Left lung (tissue), 10 donors: ENCODE measurements around the gene HSBP1L1. TPM values are rescaled to one million over a fixed set of nuclear protein-coding genes. Genes with fewer than 3 reads are reported as not detected.
A peak's percentile ranks its signal among the peaks of the same experiment; 100 is the strongest.

ENCODE experiments used
- ATAC-seq: fragments of 200-7000 bp; cut with Tn5 transposase; one replicate; pipeline ENCODE4 v1.9.1; 2020; ENCODE audit warnings: moderate library complexity
- DNase-seq, 4 donors: peaks; one replicate each; pipeline ENCODE4 v3.0.0-alpha.2; 2013 to 2020
- H3K27ac ChIP-seq, 2 donors: fragments of 200-600 bp; sonication (generic) in 1 of 2; one replicate each; pipeline versions ENCODE4 v1.5.0 to v1.8.0; 2020 to 2021
- H3K27me3 ChIP-seq, 2 donors: fragments of 200-600 bp; sonication (generic) in 1 of 2; one replicate each; pipeline versions ENCODE4 v1.5.0 to v1.8.0; 2020 to 2021
- H3K36me3 ChIP-seq, 2 donors: fragments of 200-600 bp; sonication (generic) in 1 of 2; one replicate each; pipeline versions ENCODE4 v1.5.0 to v1.8.0; 2020 to 2021
- H3K4me1 ChIP-seq, 2 donors: fragments of 200-600 bp; one replicate each; pipeline ENCODE4 v1.8.0; 2021
- H3K4me3 ChIP-seq, 2 donors: fragments of 200-600 bp; sonication (generic) in 1 of 2; one replicate each; pipeline versions ENCODE4 v1.5.0 to v1.8.0; 2020 to 2021; ENCODE audit warnings: mild to moderate bottlenecking in 1 of 2
- H3K9me3 ChIP-seq, 2 donors: fragments of 200-600 bp; sonication (generic) in 1 of 2; one replicate each; pipeline versions ENCODE4 v1.5.0 to v1.8.0; 2020 to 2021
- intact Hi-C, 2 donors: fragments of 100-400 bp; cut with DNase I; formaldehyde crosslinking; loops; one replicate each; pipeline versions ENCODE4 v1.11.2 to v1.14.2; 2022
- polyA plus RNA-seq, 6 donors: library from polyadenylated mRNA; unstranded; fragments of 120-200 nt; gene quantifications; one replicate each; pipeline ENCODE4 v1.2.1, GENCODE V29; 2013; ENCODE audit not compliant: insufficient read length in 6 of 6
- total RNA-seq, 2 donors: library from RNA; stranded (reverse); fragmentation: NEBNext Ultra II Directional; extraction: Animal tissue kit (Norgen Biotek cat#: 25700); gene quantifications; one replicate each; pipeline ENCODE4 v1.2.1, GENCODE V29; 2021
- TF ChIP-seq, protein P1 (sequence below), 2 donors: fragments of 200-600 bp; sonication (generic) in 1 of 2; IDR thresholded peaks; one replicate each; pipeline versions ENCODE4 v1.5.0 to v1.8.0; 2021; ENCODE audit warnings: antibody characterized with exemption in 2 of 2
- donor health status: DM: no; HTN: yes; CAD: no.
- donor health status: DM: no; HTN: no; CAD: no.

Gene HSBP1L1
- total and polyA plus RNA-seq, 8 donors: 21.7 to 38.5 (median 26.5) TPM

DNA sequence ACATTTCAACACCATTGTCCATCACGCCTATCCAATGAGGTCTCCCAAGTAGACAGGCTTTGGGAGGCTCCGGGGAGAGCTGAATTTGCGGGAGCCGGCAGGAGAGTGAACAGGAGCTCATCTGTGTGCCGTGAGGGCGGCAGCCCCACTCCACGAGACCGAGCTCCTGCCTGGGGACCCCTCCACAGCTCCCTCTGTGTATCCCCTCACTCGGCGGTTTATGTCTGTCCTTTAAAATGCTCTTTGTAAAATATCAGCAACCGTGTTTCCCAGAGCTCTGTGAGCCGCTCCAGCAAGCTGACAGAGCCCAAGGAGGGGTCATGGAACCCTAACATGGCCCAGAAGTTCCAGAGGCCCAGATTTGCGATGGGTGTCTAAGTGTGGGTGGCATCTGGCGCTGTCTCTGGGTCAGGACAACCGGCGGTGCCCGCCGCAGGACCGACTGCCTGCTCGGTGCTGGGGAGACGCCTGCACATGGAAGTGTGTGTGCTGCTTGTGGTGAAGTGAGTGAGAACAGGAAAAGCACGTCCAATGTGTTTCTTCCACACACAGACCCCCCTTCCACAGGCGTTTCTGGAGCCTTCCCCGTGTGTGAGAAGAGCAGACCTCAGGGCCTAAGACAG is 47.8 kb upstream of the HSBP1L1 start:
- TF ChIP-seq, protein P1, sequence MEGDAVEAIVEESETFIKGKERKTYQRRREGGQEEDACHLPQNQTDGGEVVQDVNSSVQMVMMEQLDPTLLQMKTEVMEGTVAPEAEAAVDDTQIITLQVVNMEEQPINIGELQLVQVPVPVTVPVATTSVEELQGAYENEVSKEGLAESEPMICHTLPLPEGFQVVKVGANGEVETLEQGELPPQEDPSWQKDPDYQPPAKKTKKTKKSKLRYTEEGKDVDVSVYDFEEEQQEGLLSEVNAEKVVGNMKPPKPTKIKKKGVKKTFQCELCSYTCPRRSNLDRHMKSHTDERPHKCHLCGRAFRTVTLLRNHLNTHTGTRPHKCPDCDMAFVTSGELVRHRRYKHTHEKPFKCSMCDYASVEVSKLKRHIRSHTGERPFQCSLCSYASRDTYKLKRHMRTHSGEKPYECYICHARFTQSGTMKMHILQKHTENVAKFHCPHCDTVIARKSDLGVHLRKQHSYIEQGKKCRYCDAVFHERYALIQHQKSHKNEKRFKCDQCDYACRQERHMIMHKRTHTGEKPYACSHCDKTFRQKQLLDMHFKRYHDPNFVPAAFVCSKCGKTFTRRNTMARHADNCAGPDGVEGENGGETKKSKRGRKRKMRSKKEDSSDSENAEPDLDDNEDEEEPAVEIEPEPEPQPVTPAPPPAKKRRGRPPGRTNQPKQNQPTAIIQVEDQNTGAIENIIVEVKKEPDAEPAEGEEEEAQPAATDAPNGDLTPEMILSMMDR (IDR thresholded peaks at IDR 0.05): no peak
- peaks cover 0 to 66% of the 10 kb centered on the region in 2 donors for H3K36me3 ChIP-seq
- no peaks in the 10 kb centered on the region for H3K4me1 ChIP-seq
- intact Hi-C loops: no loop called here
- no peaks in the 10 kb centered on the region for H3K27me3 ChIP-seq
- no peak overlapping the region for H3K4me3 ChIP-seq
- no peak overlapping the region for H3K27ac ChIP-seq
- peak in 1 of 4 donors; percentile 53 for DNase-seq
- peaks cover 0 to 11% of the 10 kb centered on the region in 2 donors for H3K9me3 ChIP-seq
- no peak for ATAC-seq

DNA sequence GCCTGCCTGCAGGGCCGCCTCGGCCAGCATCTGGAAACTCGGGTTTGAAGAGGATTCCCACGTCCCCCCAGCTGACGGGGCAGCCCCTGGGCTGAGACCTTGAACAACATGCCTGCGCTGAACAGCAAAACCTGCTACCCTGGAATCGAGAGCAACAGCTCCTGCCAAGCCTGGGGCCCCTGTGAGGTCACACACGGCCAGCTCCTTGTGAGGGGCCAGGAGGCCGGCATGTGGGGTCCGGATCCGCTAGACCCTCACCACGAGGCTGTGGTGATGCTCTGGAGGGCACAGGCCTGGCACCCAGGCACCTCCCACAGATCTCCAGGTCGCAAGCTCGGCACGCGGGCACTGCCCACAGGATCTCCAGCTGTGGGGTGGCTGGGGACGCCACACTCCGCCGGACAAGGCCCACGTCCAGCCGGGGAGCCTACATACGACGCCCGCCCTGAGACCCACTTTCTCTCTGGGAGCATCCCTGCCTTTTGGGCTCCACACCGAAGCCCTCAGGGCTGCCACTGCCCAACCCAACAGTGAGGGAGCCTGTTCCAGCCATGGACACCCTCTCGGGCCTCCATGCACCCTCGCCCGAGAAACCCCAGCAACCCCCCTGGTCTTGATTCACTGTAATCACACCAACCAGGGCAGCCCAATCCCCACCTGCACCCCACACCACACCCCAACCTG is 47.1 kb upstream of the HSBP1L1 start:
- peaks cover 0 to 11% of the 10 kb centered on the region in 2 donors for H3K9me3 ChIP-seq
- no peaks in the 10 kb centered on the region for H3K27me3 ChIP-seq
- H3K4me3 ChIP-seq: no peak overlapping the region
- TF ChIP-seq, protein P1 (IDR thresholded peaks at IDR 0.05): no peak
- DNase-seq (peak in 1 of 4 donors; percentile 71), ATAC-seq (no peak)
- no peak overlapping the region for H3K27ac ChIP-seq
- H3K36me3 ChIP-seq: peaks cover 0 to 66% of the 10 kb centered on the region in 2 donors
- H3K4me1 ChIP-seq: no peaks in the 10 kb centered on the region
- intact Hi-C loops: no loop called here

DNA sequence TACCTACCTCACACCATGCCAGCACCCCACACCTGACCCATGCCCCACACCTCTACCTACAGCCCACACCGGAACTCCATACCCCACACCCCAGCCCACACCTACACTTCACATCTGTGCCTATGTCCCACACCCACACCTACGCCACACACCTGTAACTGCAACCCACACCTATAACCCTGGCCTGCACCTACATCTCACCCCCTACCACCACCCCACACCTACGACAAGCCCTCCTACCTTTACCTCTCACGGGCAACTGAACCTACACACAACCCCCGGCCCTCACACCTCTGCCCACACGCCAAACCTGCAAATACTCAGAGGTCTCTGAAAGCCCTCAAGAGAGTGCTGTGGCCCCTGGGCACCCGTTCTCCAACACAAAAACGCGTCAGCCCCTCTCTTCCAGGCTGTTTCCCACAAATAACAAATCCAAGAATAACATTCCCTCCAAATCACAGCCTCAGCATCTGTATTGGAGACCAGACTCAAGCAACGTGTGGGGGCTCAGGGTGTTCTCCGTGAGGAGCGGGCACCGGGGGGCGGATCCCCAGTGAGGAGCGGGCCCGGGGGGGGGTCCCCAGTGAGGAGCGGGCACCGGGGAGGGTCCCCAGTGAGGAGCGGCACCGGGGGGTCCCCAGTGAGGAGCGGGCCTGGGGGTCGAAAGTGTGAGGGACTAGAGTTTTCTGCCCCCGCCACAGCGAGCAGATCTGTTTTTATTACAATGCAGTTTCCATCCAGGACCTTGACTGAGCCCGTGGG is 46.4 kb upstream of the HSBP1L1 start:
- no peak for ATAC-seq
- peaks cover 0 to 61% of the 10 kb centered on the region in 2 donors for H3K36me3 ChIP-seq

DNA sequence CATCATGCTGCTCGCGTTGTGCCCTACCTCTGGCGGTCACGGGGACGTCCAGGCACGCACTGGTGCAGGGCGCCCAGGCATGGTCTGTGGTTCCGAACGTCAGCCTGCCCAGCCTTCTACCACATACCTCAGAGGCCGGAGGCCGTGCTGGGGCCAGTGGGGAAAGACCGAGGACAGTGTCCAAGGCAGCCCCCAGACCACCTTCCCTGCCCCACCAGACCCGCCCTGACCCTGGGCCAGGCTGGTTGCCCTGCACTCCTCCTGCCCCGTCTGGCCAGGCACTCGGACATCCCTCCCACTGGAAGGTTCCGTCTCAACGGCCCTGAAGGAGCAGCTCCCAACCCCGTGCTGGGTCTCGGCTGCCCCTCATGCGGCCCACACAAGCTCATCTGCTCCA is 45.8 kb upstream of the HSBP1L1 start:
- TF ChIP-seq, protein P1 (IDR thresholded peaks at IDR 0.05): no peak
- Histone ChIP-seq H3K4me1 (no peaks in the 10 kb centered on the region), H3K27ac (no peak overlapping the region), H3K9me3 (peaks cover 0 to 11% of the 10 kb centered on the region in 2 donors), H3K4me3 (no peak overlapping the region), H3K36me3 (peaks cover 0 to 59% of the 10 kb centered on the region in 2 donors), H3K27me3 (no peaks in the 10 kb centered on the region)
- DNase-seq (peak in 2 of 4 donors; percentile 27 to 75), ATAC-seq (no peak)
- intact Hi-C loops: no loop called here

More for the DNA sequence above, 46.4 kb upstream of the HSBP1L1 start:
- H3K27me3 ChIP-seq: no peaks in the 10 kb centered on the region
- H3K27ac ChIP-seq: no peak overlapping the region
- H3K9me3 ChIP-seq: peaks cover 0 to 11% of the 10 kb centered on the region in 2 donors
- H3K4me3 ChIP-seq: no peak overlapping the region
- no peak for DNase-seq
- TF ChIP-seq, protein P1 (IDR thresholded peaks at IDR 0.05): no peak
- intact Hi-C loops: no loop called here
- H3K4me1 ChIP-seq: no peaks in the 10 kb centered on the region

DNA sequence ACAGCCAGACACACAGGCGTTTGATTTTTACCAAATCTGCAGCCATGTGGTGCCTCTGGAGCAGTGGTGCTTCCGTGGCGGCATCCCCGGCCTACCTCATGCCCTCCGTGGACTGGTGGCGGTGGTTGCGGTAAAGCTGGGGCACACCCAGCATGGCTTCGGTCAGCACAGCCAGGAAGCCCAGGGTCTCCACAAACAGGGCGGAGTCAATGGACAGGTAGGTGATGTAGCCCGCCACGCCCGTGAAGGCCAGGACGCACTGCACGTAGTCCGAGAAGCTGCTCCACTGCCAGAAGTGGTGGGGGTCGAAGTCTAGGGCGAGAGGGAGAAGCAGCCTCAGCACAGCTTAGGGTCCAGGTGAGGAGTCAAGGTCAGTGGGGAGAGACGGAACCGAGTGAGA is 45.4 kb upstream of the HSBP1L1 start:
- H3K4me1 ChIP-seq: no peaks in the 10 kb centered on the region
- no peaks in the 10 kb centered on the region for H3K27me3 ChIP-seq
- DNase-seq (peak in 2 of 4 donors; percentile 27 to 69), ATAC-seq (no peak)
- intact Hi-C loops: no loop called here
- H3K4me3 ChIP-seq: no peak overlapping the region
- H3K36me3 ChIP-seq: peaks cover 0 to 61% of the 10 kb centered on the region in 2 donors
- TF ChIP-seq, protein P1 (IDR thresholded peaks at IDR 0.05): no peak
- no peak overlapping the region for H3K27ac ChIP-seq
- H3K9me3 ChIP-seq: peaks cover 0 to 11% of the 10 kb centered on the region in 2 donors
